MM.1S (cell line): ENCODE data around the gene KIF5C.

Experiments used
- DNase-seq: peaks from one replicate; pipeline ENCODE4 v3.0.0-alpha.2; 2015
- H2AFZ ChIP-seq: fragments of 300-600 bp; sonication (generic); 2 replicates; pipeline ENCODE4 v1.6.0; 2016; ENCODE audit warnings: antibody characterized with exemption, low read length
- H3F3A ChIP-seq: fragments of 300-600 bp; sonication (generic); 2 replicates; pipeline ENCODE4 v1.6.1; 2016; ENCODE audit warnings: mild to moderate bottlenecking, antibody characterized with exemption, low read length, moderate library complexity, mixed read lengths; ENCODE audit not compliant: insufficient read depth
- H3K27ac ChIP-seq: fragments of 300-600 bp; sonication (generic); 2 replicates; pipeline ENCODE4 v1.5.1; 2016; ENCODE audit warnings: mild to moderate bottlenecking, low read length
- H3K27me3 ChIP-seq: fragments of 300-600 bp; sonication (generic); replicated peaks from 2 replicates; pipeline ENCODE4 v1.6.0; 2016; ENCODE audit warnings: low read length; ENCODE audit not compliant: insufficient read depth
- H3K36me3 ChIP-seq: fragments of 300-600 bp; sonication (generic); replicated peaks from 2 replicates; pipeline ENCODE4 v1.6.1; 2016; ENCODE audit warnings: mild to moderate bottlenecking, low read length, mixed read lengths; ENCODE audit not compliant: insufficient read depth
- H3K4me1 ChIP-seq: fragments of 300-600 bp; sonication (generic); 2 replicates; pipeline ENCODE4 v1.6.1; 2016; ENCODE audit warnings: low read length, mixed read lengths
- H3K4me2 ChIP-seq: fragments of 300-600 bp; sonication (generic); 2 replicates; pipeline ENCODE4 v1.6.0; 2016; ENCODE audit warnings: low read depth, low read length
- H3K4me3 ChIP-seq: fragments of 300-600 bp; sonication (generic); 2 replicates; pipeline ENCODE4 v1.5.1; 2016; ENCODE audit warnings: low read length, mixed read lengths
- H3K79me2 ChIP-seq: fragments of 300-600 bp; sonication (generic); 2 replicates; pipeline ENCODE4 v1.6.1; 2016; ENCODE audit warnings: mixed run types, low read length, mixed read lengths
- H3K9ac ChIP-seq: fragments of 300-600 bp; sonication (generic); 2 replicates; pipeline ENCODE4 v1.6.1; 2016; ENCODE audit warnings: low read length, mixed read lengths
- H3K9me2 ChIP-seq: fragments of 300-600 bp; sonication (generic); replicated peaks from 2 replicates; pipeline ENCODE4 v1.6.1; 2016; ENCODE audit warnings: mild to moderate bottlenecking, low read length, mixed read lengths; ENCODE audit not compliant: insufficient read depth
- H3K9me3 ChIP-seq: fragments of 300-600 bp; sonication (generic); replicated peaks from 2 replicates; pipeline ENCODE4 v1.6.1; 2016; ENCODE audit warnings: mild to moderate bottlenecking, low read length, mixed read lengths; ENCODE audit not compliant: insufficient read depth
- H4K20me1 ChIP-seq: fragments of 300-600 bp; sonication (generic); 2 replicates; pipeline ENCODE4 v1.6.1; 2016; ENCODE audit warnings: mild to moderate bottlenecking, low read length, moderate library complexity, mixed read lengths; ENCODE audit not compliant: insufficient read depth
- EZH2 ChIP-seq: fragments of 300-600 bp; sonication (generic); optimal IDR thresholded peaks from 2 replicates; pipeline ENCODE3; 2017; ENCODE audit warnings: low read depth, mild to moderate bottlenecking, antibody characterized with exemption, low read length, mixed read lengths
- EZH2phosphoT487 ChIP-seq: fragments of 300-600 bp; sonication (generic); IDR thresholded peaks from 2 replicates; pipeline ENCODE4 v1.6.1; 2018; ENCODE audit warnings: antibody characterized with exemption, low read length
- TF ChIP-seq, protein P1 (sequence below): fragments of 300-600 bp; sonication (generic); IDR thresholded peaks from 2 replicates; pipeline ENCODE4 v1.5.1; 2016; ENCODE audit warnings: antibody characterized with exemption, low read length, mixed read lengths

Gene KIF5C

DNA sequence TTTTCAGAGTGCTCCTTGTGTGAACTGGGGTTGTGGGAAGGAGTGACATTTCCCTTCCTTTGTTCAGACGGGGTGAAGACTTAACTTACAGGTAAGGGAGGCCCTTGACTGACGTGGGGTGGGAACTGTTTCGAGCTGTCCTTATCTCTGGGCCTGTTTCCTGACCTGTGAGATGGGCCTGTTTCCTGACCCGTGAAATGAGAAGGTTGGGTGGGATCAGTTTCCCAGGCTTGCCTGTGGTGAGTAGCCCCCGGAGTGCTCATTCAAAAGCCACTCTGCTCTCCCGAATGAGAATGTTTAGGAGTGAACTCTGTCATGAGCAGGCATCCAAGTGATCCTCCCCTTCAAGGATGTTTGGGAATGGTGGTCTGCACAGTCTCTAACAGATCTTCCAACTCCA is 159.4 kb downstream of the KIF5C start:
- H3K27me3 ChIP-seq = no peaks in the 10 kb centered on the region
- H3K4me3 ChIP-seq = no peak overlapping the region
- DNase-seq = no peak
- no peaks in the 10 kb centered on the region for H3K9me3 ChIP-seq
- H3K36me3 ChIP-seq = no peaks in the 10 kb centered on the region
- no peak overlapping the region for H3K27ac ChIP-seq
- TF ChIP-seq, protein P1, sequence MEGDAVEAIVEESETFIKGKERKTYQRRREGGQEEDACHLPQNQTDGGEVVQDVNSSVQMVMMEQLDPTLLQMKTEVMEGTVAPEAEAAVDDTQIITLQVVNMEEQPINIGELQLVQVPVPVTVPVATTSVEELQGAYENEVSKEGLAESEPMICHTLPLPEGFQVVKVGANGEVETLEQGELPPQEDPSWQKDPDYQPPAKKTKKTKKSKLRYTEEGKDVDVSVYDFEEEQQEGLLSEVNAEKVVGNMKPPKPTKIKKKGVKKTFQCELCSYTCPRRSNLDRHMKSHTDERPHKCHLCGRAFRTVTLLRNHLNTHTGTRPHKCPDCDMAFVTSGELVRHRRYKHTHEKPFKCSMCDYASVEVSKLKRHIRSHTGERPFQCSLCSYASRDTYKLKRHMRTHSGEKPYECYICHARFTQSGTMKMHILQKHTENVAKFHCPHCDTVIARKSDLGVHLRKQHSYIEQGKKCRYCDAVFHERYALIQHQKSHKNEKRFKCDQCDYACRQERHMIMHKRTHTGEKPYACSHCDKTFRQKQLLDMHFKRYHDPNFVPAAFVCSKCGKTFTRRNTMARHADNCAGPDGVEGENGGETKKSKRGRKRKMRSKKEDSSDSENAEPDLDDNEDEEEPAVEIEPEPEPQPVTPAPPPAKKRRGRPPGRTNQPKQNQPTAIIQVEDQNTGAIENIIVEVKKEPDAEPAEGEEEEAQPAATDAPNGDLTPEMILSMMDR = no peak
- peaks cover under 1% of the 10 kb centered on the region; the same call in 1 of the 2 replicates for H3F3A ChIP-seq
- H3K9ac ChIP-seq = no peak overlapping the region
- peaks cover 12% of the 10 kb centered on the region for H3K4me1 ChIP-seq
- H3K9me2 ChIP-seq = no peaks in the 10 kb centered on the region
- H2AFZ ChIP-seq = no peak overlapping the region
- no peaks in the 10 kb centered on the region for H4K20me1 ChIP-seq
- H3K4me2 ChIP-seq = no peak overlapping the region
- no peaks in the 10 kb centered on the region for H3K79me2 ChIP-seq

DNA sequence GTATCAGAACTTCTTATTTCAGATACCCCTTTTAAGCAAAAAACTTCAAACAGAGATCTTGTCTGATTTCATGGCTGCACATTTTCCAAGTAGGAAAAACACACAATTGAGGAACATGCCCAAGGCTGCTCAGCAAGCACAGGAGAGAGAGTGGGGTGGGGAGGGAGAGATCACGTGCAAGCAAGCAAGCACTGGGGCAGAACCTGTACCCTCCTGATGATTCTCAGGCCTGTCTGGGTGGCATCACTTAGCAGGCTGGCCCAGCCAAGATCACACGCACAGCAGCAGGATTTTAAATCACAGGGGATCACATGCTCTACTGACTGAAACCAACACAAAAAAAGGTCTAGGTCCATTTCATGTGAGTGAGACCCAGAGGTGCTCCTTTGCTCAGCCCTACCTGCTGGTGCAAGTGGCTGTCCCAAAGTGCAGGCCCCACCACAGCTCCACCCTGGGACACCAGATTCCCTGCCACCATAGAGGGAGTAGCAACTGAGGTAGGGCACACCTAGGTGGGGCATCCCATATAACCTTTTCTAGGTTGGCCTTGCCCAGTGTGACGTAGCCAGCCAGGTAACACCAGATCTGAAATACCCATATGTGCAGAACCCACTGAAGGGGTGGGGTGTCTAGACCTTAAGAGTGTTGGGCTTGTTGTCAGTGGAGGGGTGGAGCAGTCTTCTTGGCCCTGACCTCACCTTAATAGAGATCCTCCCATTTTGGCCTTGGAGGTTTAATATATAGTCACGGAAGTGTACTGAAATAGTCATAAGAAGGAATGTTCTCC is 161.7 kb downstream of the KIF5C start:
- no peak overlapping the region for H2AFZ ChIP-seq

DNA sequence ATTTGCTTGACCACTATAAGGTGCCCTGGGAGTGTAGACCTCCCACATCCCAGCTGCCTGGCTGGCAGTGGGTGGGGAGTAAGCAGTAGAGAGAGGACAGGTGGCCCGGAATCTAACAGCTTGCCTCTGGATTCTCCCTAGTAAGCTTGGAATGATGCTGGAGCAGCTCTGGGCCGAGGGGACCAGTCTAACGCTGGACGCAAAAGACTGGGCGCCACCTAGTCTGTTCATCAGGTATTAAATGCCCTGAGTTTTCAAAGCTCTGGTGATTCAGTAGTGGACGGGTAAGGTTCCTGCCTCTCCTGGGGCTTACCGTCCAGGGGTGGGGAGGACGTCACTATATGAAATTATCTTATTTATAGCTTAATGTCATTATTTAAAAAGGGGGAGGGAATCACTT is 162.8 kb downstream of the KIF5C start:
- no peak for DNase-seq
- Histone ChIP-seq H3K9ac (0 out of 2 replicates have a peak overlapping the region, but pooled peaks have one; percentile 48), H3K27me3 (no peaks in the 10 kb centered on the region), H3K9me2 (no peaks in the 10 kb centered on the region), H3F3A (peaks cover 4% of the 10 kb centered on the region; the same call in 1 of the 2 replicates), H4K20me1 (no peaks in the 10 kb centered on the region), H2AFZ (peak overlapping the region; percentile 66; the same call in 1 of the 2 replicates), H3K4me1 (no peaks in the 10 kb centered on the region), H3K79me2 (no peaks in the 10 kb centered on the region), H3K4me2 (peak overlapping the region; percentile 64; the same call in 1 of the 2 replicates), H3K36me3 (no peaks in the 10 kb centered on the region), H3K9me3 (no peaks in the 10 kb centered on the region), H3K27ac (no peak overlapping the region), H3K4me3 (peak overlapping the region; percentile 52; the same call in 1 of the 2 replicates)
- TF ChIP-seq EZH2phosphoT487 (no peak), EZH2 (no peak)
- TF ChIP-seq, protein P1 = no peak

More for the DNA sequence above, 161.7 kb downstream of the KIF5C start:
- no peak for DNase-seq
- Histone ChIP-seq H3K4me3 (no peak overlapping the region), H3K9me3 (no peaks in the 10 kb centered on the region), H3K4me2 (no peak overlapping the region), H3K36me3 (no peaks in the 10 kb centered on the region), H3K9me2 (no peaks in the 10 kb centered on the region), H3K79me2 (no peaks in the 10 kb centered on the region), H3K27me3 (no peaks in the 10 kb centered on the region), H3K9ac (no peak overlapping the region), H3K27ac (no peak overlapping the region), H3F3A (peaks cover 4% of the 10 kb centered on the region; the same call in 1 of the 2 replicates), H3K4me1 (peaks cover 8% of the 10 kb centered on the region), H4K20me1 (no peaks in the 10 kb centered on the region)
- no peak for TF ChIP-seq EZH2phosphoT487
- TF ChIP-seq EZH2 = no peak
- TF ChIP-seq, protein P1 = no peak
